NCI-H1092 treated with DMSO at 0.1 percent for 48 hours (cell line): ENCODE data around the gene KCTD7.
"Not testable (repeated sequence)": the region's sequence is repeated elsewhere in the genome, so short reads cannot be mapped to it uniquely, and the experiment has no call there.

Experiments
- DNase-seq: peaks from one replicate; lab custom pipeline; 2025; lab: John Stamatoyannopoulos, UW

The KCTD7 gene

GRCh38 chr7:66682350-66683093, 53.8 kb downstream of the KCTD7 start:
- DNase-seq: no peak

GRCh38 chr7:66683094-66683769, 54.6 kb downstream of the KCTD7 start:
- DNase-seq: not testable (repeated sequence)

GRCh38 chr7:66683770-66684123, 55.1 kb downstream of the KCTD7 start:
- DNase-seq: no peak

- not testable (repeated sequence) for DNase-seq
These were observed 57.0 kb downstream of the KCTD7 start for GRCh38 chr7:66685663-66686062.

- DNase-seq: no peak
These were observed 58.5 kb downstream of the KCTD7 start for GRCh38 chr7:66687186-66687585.

- not testable (repeated sequence) for DNase-seq
These were observed 59.0 kb downstream of the KCTD7 start for GRCh38 chr7:66687672-66688071.

GRCh38 chr7:66689081-66689480, 60.4 kb downstream of the KCTD7 start:
- DNase-seq: no peak

GRCh38 chr7:66693331-66693730, 64.7 kb downstream of the KCTD7 start:
- no peak for DNase-seq
